ENCODE results near the gene NUB1.

- TF ChIP-seq CTCF (IDR thresholded peaks at IDR 0.05) = no peak
- TF ChIP-seq POLR2A (IDR thresholded peaks at IDR 0.05) = no peak
Observed at GRCh38 chr7:151346470-151346769, 4.8 kb downstream of the NUB1 start.
